Nephron (organoid): ENCODE results near the gene IL16.
"Not testable (repeated sequence)": the region's sequence is repeated elsewhere in the genome, so short reads cannot be mapped to it uniquely, and the experiment has no call there.

Experiments
- H3K27ac Mint-ChIP-seq, 3 experiments: 2 replicates each; pipeline ENCODE4 v1.8.0; 2020; ENCODE audit warnings: mixed read lengths in 3 of 3, mild to moderate bottlenecking in 2 of 3, moderate library complexity in 1 of 3
- H3K27me3 Mint-ChIP-seq: 2 replicates; pipeline ENCODE4 v1.8.0; 2021; ENCODE audit warnings: low read depth, mild to moderate bottlenecking, moderate library complexity, mixed read lengths
- H3K36me3 Mint-ChIP-seq: 2 replicates; pipeline ENCODE4 v1.8.0; 2020; ENCODE audit warnings: low read depth, mixed read lengths
- H3K4me1 Mint-ChIP-seq: 2 replicates; pipeline ENCODE4 v1.8.0; 2020; ENCODE audit warnings: mixed read lengths
- H3K4me3 Mint-ChIP-seq, 3 experiments: 2 replicates each; pipeline ENCODE4 v1.8.0; 2020; ENCODE audit warnings: mild to moderate bottlenecking in 3 of 3, mixed read lengths in 3 of 3, moderate library complexity in 2 of 3
- H3K9me3 Mint-ChIP-seq: 2 replicates; pipeline ENCODE4 v1.8.0; 2020; ENCODE audit warnings: mixed read lengths
- TF ChIP-seq, protein P1 (sequence below), 3 experiments: fragments of 200-600 bp; sonication (generic); IDR thresholded peaks; one replicate each; pipeline ENCODE4 v1.5.0; 2021; ENCODE audit warnings: antibody characterized with exemption in 3 of 3; ENCODE audit not compliant: unreplicated experiment in 3 of 3

Gene IL16

DNA sequence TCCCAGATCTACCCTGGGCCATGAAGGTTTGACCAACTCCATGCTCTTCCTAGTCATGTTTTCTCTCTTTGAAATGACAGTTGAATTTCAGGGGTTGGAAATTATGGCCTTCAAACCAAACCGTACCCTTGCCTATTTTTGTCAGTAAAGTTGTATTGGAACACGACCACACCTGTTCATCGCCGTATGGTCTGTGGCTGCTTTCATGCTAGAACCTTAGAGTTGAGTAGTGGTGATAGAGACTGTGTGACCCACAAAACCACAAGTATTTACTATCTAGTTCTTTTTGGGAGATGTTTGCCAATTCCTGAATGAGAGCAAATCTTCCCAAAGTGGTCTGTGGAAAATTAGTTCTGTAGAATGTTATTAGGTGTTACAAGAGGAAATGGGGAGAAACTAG is 151.2 kb downstream of the IL16 start:
- Mint-ChIP-seq H3K27ac (no peak overlapping the region), H3K9me3 (peaks cover 3% of the 10 kb centered on the region), H3K27me3 (peaks cover 8% of the 10 kb centered on the region), H3K4me1 (no peaks in the 10 kb centered on the region), H3K4me3 (no peak overlapping the region), H3K36me3 (no peaks in the 10 kb centered on the region)
- TF ChIP-seq, protein P1, sequence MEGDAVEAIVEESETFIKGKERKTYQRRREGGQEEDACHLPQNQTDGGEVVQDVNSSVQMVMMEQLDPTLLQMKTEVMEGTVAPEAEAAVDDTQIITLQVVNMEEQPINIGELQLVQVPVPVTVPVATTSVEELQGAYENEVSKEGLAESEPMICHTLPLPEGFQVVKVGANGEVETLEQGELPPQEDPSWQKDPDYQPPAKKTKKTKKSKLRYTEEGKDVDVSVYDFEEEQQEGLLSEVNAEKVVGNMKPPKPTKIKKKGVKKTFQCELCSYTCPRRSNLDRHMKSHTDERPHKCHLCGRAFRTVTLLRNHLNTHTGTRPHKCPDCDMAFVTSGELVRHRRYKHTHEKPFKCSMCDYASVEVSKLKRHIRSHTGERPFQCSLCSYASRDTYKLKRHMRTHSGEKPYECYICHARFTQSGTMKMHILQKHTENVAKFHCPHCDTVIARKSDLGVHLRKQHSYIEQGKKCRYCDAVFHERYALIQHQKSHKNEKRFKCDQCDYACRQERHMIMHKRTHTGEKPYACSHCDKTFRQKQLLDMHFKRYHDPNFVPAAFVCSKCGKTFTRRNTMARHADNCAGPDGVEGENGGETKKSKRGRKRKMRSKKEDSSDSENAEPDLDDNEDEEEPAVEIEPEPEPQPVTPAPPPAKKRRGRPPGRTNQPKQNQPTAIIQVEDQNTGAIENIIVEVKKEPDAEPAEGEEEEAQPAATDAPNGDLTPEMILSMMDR (IDR thresholded peaks at IDR 0.05; ENCODE audit: unreplicated experiment in 3 of 3), result no peak

DNA sequence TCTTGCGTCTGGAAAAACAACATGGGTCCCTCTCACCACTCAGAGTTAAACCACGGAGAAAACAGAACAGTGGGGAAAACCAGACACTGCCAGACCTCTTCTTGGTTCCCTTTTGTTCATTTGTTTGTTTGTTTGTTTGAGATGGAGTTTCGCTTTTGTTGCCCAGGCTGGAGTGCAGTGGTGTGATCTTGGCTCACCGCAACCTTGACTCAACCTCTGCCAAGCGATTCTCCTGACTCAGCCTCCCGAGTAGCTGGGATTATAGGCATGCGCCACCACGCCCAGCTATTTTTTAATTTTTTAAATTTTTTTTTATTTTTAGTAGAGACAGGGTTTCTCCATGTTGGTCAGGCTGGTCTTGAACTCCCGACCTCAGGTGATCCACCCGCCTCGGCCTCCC is 152.0 kb downstream of the IL16 start:
- not testable (repeated sequence) for H3K4me3 Mint-ChIP-seq

GRCh38 chr15:81349271-81349670 is 152.6 kb downstream of the IL16 start:
- no peak overlapping the region for H3K27ac Mint-ChIP-seq
- H3K36me3 Mint-ChIP-seq, result no peaks in the 10 kb centered on the region
- H3K4me1 Mint-ChIP-seq, result no peaks in the 10 kb centered on the region
- H3K27me3 Mint-ChIP-seq, result peaks cover 8% of the 10 kb centered on the region
- TF ChIP-seq, protein P1 (IDR thresholded peaks at IDR 0.05; ENCODE audit: unreplicated experiment in 3 of 3), result no peak
- H3K9me3 Mint-ChIP-seq, result peaks cover 3% of the 10 kb centered on the region
- H3K4me3 Mint-ChIP-seq, result no peak overlapping the region

More for the DNA sequence above, 152.0 kb downstream of the IL16 start:
- H3K9me3 Mint-ChIP-seq, H3K36me3 Mint-ChIP-seq, H3K27ac Mint-ChIP-seq, H3K4me1 Mint-ChIP-seq, H3K27me3 Mint-ChIP-seq: not testable (repeated sequence)

DNA sequence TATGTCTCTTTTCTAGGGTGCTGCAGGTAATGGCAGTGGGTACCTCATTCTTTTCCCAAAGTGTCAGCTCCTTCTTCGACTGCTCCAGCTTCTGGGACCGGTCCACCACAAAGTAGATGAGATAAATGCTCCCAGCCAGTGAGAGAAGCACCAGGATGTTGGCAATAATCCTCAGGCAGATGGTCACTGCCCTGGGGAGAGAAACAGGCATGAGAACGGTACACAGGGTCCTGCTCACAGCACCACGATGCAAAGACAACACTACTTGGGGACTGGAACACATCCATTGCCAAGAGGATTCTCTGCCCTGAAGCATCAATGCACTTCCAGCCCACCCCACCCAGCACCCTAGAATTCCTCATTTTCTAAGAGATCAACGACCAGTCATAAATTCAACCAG is 155.0 kb downstream of the IL16 start:
- Mint-ChIP-seq H3K9me3 (peaks cover 3% of the 10 kb centered on the region), H3K27ac (no peak overlapping the region), H3K4me3 (no peak overlapping the region), H3K36me3 (no peaks in the 10 kb centered on the region), H3K27me3 (peaks cover 8% of the 10 kb centered on the region), H3K4me1 (no peaks in the 10 kb centered on the region)
- TF ChIP-seq, protein P1 (IDR thresholded peaks at IDR 0.05; ENCODE audit: unreplicated experiment in 3 of 3), result no peak

DNA sequence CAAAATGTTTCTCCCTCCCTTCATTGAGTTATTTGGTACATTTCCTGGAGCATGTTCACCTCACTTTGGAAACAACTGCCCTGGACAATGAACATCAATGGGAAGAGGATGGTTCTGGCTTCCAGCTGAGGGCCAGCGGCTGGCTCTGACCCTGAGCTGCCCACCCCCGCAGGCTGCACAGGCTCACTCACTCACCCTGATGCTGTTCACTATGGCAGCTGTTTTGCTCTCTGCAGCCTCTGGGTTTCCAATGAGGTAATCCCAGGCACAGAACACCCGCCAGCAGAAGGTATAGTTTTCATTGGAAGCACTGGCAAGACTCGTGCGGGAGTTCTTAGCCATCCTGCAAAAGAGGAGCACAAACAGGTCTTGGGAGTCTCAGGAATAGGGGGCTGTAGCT is 159.6 kb downstream of the IL16 start:
- peaks cover 5% of the 10 kb centered on the region for H3K9me3 Mint-ChIP-seq
- H3K27me3 Mint-ChIP-seq, result no peaks in the 10 kb centered on the region
- no peak overlapping the region for H3K4me3 Mint-ChIP-seq
- TF ChIP-seq, protein P1 (IDR thresholded peaks at IDR 0.05; ENCODE audit: unreplicated experiment in 3 of 3), result no peak
- H3K27ac Mint-ChIP-seq, result no peak overlapping the region
- H3K36me3 Mint-ChIP-seq, result no peaks in the 10 kb centered on the region
- H3K4me1 Mint-ChIP-seq, result no peaks in the 10 kb centered on the region

- no peaks in the 10 kb centered on the region for H3K4me1 Mint-ChIP-seq
- TF ChIP-seq, protein P1 (IDR thresholded peaks at IDR 0.05; ENCODE audit: unreplicated experiment in 3 of 3), result no peak
- H3K27ac Mint-ChIP-seq, result no peak overlapping the region
- H3K4me3 Mint-ChIP-seq, result no peak overlapping the region
- H3K9me3 Mint-ChIP-seq, result peaks cover 5% of the 10 kb centered on the region
- H3K27me3 Mint-ChIP-seq, result no peaks in the 10 kb centered on the region
- H3K36me3 Mint-ChIP-seq, result no peaks in the 10 kb centered on the region
Observed at GRCh38 chr15:81357180-81357686, 160.6 kb downstream of the IL16 start.
